Mucosa of descending colon (tissue), 3 donors: ENCODE data around the gene CLDN3. TPM values are rescaled to one million over a fixed set of nuclear protein-coding genes. Genes with fewer than 3 reads are reported as not detected.
"Not testable (repeated sequence)": the region's sequence is repeated elsewhere in the genome, so short reads cannot be mapped to it uniquely, and the experiment has no call there.

ENCODE experiments used
- ATAC-seq: fragments of 200-7000 bp; cut with Tn5 transposase; one replicate; pipeline ENCODE4 v1.9.1; 2020; ENCODE audit warnings: mild to moderate bottlenecking, moderate library complexity
- DNase-seq, 3 donors: peaks; one replicate each; pipeline ENCODE4 v3.0.0-alpha.2; 2020
- H3K36me3 ChIP-seq: fragments of 200-600 bp; one replicate; pipeline ENCODE4 v1.8.0; 2021; ENCODE audit warnings: low read depth, mild to moderate bottlenecking
- H3K4me1 ChIP-seq: fragments of 200-600 bp; one replicate; pipeline ENCODE4 v1.8.0; 2021; ENCODE audit warnings: low read depth, mild to moderate bottlenecking
- H3K4me3 ChIP-seq: fragments of 200-600 bp; one replicate; pipeline ENCODE4 v1.8.0; 2021; ENCODE audit warnings: mild to moderate bottlenecking
- H3K9me3 ChIP-seq: fragments of 200-600 bp; one replicate; pipeline ENCODE4 v1.8.0; 2021; ENCODE audit warnings: mild to moderate bottlenecking
- intact Hi-C, 2 donors: fragments of 100-400 bp; cut with DNase I in 1 of 2; cut with micrococcal nuclease in 1 of 2; formaldehyde crosslinking; loops; one replicate each; pipeline versions ENCODE4 v1.11.0 to v1.11.1; 2022; cut with DNase I, micrococcal nuclease
- total RNA-seq, 3 donors: library from RNA; stranded (reverse); fragmentation: NEBNext Ultra II Directional in 2 of 3; extraction: Animal tissue kit (Norgen Biotek cat#: 25700) in 2 of 3; gene quantifications; one replicate each; pipeline versions ENCODE4 v1.2.1 to v1.2.4, GENCODE V29; 2021 to 2023
- TF ChIP-seq, protein P1 (sequence below): fragments of 200-600 bp; IDR thresholded peaks from one replicate; pipeline ENCODE4 v1.8.0; 2022; ENCODE audit warnings: antibody characterized with exemption, mild to moderate bottlenecking
- donor health status: DM: no; HTN: no; CAD: no; lungs with moderate emphysema.
- donor health status: DM: no; HTN: no; CAD: no.
- donor health status: DM: no; HTN: yes; CAD: no.

Gene CLDN3
- total RNA-seq, 3 donors from 2014 or later = 229 to 621 (median 534) TPM

DNA sequence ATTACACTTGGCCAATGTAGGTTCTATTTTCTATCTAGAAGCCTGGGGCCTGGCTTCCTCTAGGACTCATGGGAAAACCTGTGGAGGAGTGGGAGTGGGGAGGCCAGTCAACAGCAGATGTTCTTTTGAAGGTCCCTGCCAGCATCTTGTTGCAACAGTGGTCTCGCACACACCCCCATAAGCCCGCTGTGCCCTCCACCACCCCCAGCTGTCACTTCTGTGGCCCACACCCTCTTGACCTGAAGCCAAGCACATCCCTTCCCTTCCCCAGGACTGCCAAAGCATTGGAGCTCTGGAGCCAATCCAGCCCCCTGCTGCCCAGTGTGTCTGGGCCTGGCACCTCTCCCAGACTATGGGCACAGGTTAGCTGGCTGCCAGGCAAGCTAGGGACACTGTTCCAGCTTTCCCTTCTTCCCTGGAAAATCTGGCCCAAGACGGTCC is 48.7 kb downstream of the CLDN3 start:
- ATAC-seq = peak; percentile 10
- no peak overlapping the region for H3K4me3 ChIP-seq
- no peaks in the 10 kb centered on the region for H3K36me3 ChIP-seq
- peaks cover 12% of the 10 kb centered on the region for H3K4me1 ChIP-seq
- intact Hi-C loops = loop anchor here (5.0 kb wide), 1 partner anchor 114 kb away; no protein-coding TSS in a partner anchor
- no peaks in the 10 kb centered on the region for H3K9me3 ChIP-seq
- TF ChIP-seq, protein P1, sequence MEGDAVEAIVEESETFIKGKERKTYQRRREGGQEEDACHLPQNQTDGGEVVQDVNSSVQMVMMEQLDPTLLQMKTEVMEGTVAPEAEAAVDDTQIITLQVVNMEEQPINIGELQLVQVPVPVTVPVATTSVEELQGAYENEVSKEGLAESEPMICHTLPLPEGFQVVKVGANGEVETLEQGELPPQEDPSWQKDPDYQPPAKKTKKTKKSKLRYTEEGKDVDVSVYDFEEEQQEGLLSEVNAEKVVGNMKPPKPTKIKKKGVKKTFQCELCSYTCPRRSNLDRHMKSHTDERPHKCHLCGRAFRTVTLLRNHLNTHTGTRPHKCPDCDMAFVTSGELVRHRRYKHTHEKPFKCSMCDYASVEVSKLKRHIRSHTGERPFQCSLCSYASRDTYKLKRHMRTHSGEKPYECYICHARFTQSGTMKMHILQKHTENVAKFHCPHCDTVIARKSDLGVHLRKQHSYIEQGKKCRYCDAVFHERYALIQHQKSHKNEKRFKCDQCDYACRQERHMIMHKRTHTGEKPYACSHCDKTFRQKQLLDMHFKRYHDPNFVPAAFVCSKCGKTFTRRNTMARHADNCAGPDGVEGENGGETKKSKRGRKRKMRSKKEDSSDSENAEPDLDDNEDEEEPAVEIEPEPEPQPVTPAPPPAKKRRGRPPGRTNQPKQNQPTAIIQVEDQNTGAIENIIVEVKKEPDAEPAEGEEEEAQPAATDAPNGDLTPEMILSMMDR = no peak
- DNase-seq = peak in 1 of 3 donors; percentile 50

DNA sequence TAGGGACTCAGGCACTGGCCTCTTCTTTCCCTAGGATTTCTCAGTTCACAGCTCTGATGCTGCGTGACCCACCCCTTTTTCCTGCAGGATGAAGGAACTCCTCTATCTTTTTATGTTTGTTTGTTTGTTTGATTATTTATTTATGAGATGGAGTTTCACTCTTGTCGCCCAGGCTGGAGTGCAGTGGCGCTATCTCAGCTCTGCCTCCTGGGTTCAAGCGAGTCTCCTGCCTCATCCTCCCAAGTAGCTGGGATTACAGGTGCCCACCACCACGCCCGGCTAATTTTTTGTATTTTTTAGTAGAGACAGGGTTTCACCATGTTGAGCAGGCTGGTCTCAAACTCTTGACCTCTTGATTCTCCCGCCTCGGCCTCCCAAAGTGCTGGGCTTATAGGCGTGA is 49.6 kb downstream of the CLDN3 start:
- H3K4me3 ChIP-seq, ATAC-seq, H3K36me3 ChIP-seq, DNase-seq, H3K9me3 ChIP-seq: not testable (repeated sequence)
- intact Hi-C loops = loop anchor here (5.0 kb wide), 1 partner anchor 113 kb away; no protein-coding TSS in a partner anchor
- peaks cover 12% of the 10 kb centered on the region for H3K4me1 ChIP-seq

DNA sequence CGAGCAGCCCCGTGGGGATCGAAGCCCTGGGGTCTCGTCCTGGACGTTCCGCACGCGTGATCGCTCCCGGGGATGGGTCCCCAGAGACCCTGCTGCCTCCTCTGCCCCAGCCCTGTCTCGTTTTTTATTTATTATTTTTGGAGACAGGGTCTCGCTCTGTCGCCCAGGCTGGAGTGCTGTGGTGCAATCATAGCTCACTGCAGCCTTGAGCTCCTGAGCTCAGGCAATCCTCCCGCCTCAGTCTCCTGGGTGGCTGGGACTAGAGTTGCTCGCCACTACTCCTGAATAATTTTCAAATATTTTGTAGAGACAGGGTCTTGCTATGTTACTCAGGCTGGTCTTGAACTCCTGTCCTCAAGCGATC is 50.3 kb downstream of the CLDN3 start:
- ATAC-seq = no peak
- intact Hi-C loops = loop anchor here (5.0 kb wide), 1 partner anchor 112 kb away; no protein-coding TSS in a partner anchor

More for the DNA sequence above, 50.3 kb downstream of the CLDN3 start:
- no peak for DNase-seq
- Histone ChIP-seq H3K9me3 (no peaks in the 10 kb centered on the region), H3K4me1 (peaks cover 12% of the 10 kb centered on the region), H3K36me3 (no peaks in the 10 kb centered on the region), H3K4me3 (no peak overlapping the region)
- TF ChIP-seq, protein P1 = no peak

Other genes with a start within 250 kb of the CLDN3 start
- gene BAZ1B, start 248.0 kb downstream of the CLDN3 start, total RNA-seq = 10 to 100 TPM; 37.4 to 76.0 (median 41.4) TPM
- gene BCL7B, start 212.6 kb downstream of the CLDN3 start, total RNA-seq = 100 to 1,000 TPM in 1 of 3 donors, 10 to 100 TPM in 2; 59.3 to 112 (median 62.0) TPM
- gene TBL2, start 191.7 kb downstream of the CLDN3 start, total RNA-seq = 10 to 100 TPM; 25.4 to 42.4 (median 31.1) TPM
- gene MLXIPL, start 145.7 kb downstream of the CLDN3 start, total RNA-seq = 10 to 100 TPM; 13.3 to 18.0 (median 15.1) TPM
- gene VPS37D, start 102.4 kb downstream of the CLDN3 start, total RNA-seq = 1 to 10 TPM in 1 of 3 donors, under 1 TPM in 1, not detected in 1; 0.48 to 3.3 TPM
- 10 to 100 TPM in 2 of 3 donors, 1 to 10 TPM in 1; 8.7 to 10.5 (median 10.2) TPM for gene DNAJC30, start 86.8 kb downstream of the CLDN3 start, total RNA-seq
- gene BUD23, start 86.7 kb downstream of the CLDN3 start, total RNA-seq = 10 to 100 TPM; 38.4 to 61.2 (median 43.0) TPM
- 10 to 100 TPM in 1 of 3 donors, 1 to 10 TPM in 2; 5.2 to 23.9 (median 6.1) TPM for gene STX1A, start 50.6 kb downstream of the CLDN3 start, total RNA-seq
- 100 to 1,000 TPM in 1 of 3 donors, 10 to 100 TPM in 2; 55.3 to 115 (median 97.3) TPM for gene ABHD11, start 31.5 kb downstream of the CLDN3 start, total RNA-seq
- gene CLDN4, start 60.7 kb upstream of the CLDN3 start, total RNA-seq = 1,000 to 10,000 TPM in 2 of 3 donors, 100 to 1,000 TPM in 1; 450 to 1,208 (median 1,043) TPM
- gene METTL27, start 72.2 kb upstream of the CLDN3 start, total RNA-seq = 1 to 10 TPM; 1.6 to 4.6 (median 2.4) TPM
- gene TMEM270, start 90.9 kb upstream of the CLDN3 start, total RNA-seq = not detected